Sciatic nerve (tissue), 2 donors: ENCODE data around the gene DTL. TPM values are rescaled to one million over a fixed set of nuclear protein-coding genes. Genes with fewer than 3 reads are reported as not detected.

Experiments
- ATAC-seq: fragments of 200-7000 bp; cut with Tn5 transposase; one replicate; pipeline ENCODE4 v1.9.1; 2020; ENCODE audit warnings: mild to moderate bottlenecking, moderate library complexity
- DNase-seq: peaks from one replicate; pipeline ENCODE4 v3.0.0-alpha.2; 2020; ENCODE audit warnings: low spot score
- intact Hi-C: fragments of 100-400 bp; cut with DNase I; formaldehyde crosslinking; loops from one replicate; pipeline ENCODE4 v1.14.2; 2022
- microRNA-seq: library from miRNA; unstranded; fragments of <30 nt; microRNA quantifications from one replicate; pipeline ENCODE4 v1.2.0, GENCODE V29; 2020
- total RNA-seq: library from RNA; stranded (reverse); fragmentation: NEBNext Ultra II Directional; extraction: Animal tissue kit (Norgen Biotek cat#: 25700); gene quantifications from one replicate; pipeline ENCODE4 v1.2.1, GENCODE V29; 2021
- donor health status: DM: no; HTN: no; CAD: no.
- donor health status: DM: no; HTN: no; CAD: no.

Gene DTL
- total RNA-seq, 1 donor from 2014 or later = 0.71 TPM

DNA sequence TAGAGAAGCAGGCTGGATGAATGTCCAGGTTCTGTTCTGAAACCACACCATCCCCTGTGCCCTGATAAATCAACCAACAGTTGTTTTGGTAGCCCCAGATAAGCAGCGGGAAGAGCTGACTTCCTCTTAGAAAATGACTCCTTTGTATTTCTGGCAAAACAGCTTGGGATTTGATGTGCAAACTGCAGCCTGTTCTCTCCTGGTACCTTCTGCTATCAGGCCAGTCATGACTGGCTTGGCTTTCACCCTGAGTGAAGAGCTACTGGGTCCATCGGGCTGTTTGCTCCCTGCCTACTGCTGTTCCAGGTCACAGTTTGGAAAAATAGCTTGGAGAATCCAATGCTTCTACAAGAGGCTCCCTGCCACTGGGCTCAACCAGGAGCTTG, 116.8 kb downstream of the DTL start:
- intact Hi-C loops = no loop called here
- ATAC-seq (peak; percentile 85), DNase-seq (no peak)

DNA sequence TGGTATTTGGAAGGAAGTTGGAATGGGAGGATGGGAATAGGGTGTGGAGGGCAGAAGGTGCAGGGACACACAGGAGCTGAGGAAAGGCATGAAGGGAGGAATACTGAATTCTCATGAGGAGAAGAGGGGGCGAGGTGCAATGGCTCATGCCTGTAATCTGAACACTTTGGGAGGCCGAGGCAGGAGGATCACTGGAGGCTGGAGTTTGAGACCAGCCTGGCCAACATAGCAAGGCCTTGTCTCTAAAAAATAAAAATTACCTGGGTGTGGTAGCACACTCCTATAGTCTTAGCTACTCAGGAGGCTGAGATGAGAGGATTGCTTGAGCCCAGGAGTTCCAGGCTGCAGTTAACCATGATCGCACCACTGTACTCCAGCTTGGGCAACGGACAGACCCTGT, 117.3 kb downstream of the DTL start:
- intact Hi-C loops = no loop called here
- no peak for DNase-seq
- ATAC-seq = no peak

DNA sequence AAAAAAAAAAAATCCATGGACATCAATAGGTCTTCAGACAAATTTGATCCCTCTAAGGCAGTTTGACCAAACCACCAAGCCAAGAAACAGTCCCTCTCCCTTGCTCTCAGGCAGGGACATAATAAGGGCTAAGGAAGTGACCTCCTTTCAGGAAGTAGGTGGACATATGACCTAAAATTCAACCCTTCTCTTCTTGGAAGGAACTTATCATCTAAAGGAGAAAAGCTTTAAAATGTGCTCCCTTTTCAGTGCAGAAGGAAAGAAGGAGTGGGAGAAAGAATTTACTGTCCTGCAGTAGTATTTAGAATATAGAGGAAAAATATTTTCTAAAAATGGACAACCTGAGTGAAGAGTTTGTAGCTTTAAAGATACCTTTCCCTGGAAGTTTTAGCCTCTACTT, 118.1 kb downstream of the DTL start:
- intact Hi-C loops = no loop called here
- DNase-seq = no peak
- ATAC-seq = no peak

Small RNAs within 50 kb of the gene (microRNA-seq; reads per million reads assigned to microRNA genes)
- gene MIR3122 = not detected

Other genes with a start within 250 kb of the DTL start
- gene LPGAT1, start 205.0 kb upstream of the DTL start, total RNA-seq = 37.6 TPM
- 10.4 TPM for gene INTS7, start 191 bp upstream of the DTL start, total RNA-seq
- 39.1 TPM for gene PPP2R5A, start 249.7 kb downstream of the DTL start, total RNA-seq